Fibroblast of peridontal ligament (primary cell): Measurements from ENCODE around the gene DMD.
"Not testable (repeated sequence)": the region's sequence is repeated elsewhere in the genome, so short reads cannot be mapped to it uniquely, and the experiment has no call there.

Experiments
- DNase-seq: peaks from one replicate; pipeline ENCODE4 v3.0.0-alpha.2; 2010; ENCODE audit errors: extremely low read depth

DMD gene

DNA sequence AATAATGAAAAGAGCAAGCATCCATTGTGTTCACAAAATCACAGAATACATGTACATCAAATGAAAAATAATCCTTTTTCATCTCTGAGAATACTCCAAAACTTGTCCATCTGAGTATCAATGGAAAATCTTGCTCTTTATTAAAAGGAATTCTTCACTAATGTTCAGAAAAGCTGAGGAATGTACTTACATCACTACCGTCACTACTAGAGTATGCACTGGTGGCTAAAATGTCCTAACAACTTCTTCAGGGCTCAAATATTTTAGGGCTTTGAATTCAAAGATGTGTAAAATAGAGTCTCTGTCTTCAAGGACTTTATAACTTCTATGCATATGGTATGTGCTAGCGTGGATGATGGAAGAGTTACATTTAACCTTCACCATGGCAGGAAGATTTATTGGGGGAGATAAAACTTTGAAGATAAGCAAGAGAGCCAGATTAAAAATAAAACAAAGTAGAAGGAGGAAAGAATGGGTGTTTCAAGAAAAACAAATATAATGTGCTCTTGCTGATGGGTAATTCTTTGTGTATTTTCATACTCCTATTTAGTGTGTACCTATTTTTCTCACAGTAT is 55.1 kb downstream of the DMD start:
- no peak for DNase-seq

DNA sequence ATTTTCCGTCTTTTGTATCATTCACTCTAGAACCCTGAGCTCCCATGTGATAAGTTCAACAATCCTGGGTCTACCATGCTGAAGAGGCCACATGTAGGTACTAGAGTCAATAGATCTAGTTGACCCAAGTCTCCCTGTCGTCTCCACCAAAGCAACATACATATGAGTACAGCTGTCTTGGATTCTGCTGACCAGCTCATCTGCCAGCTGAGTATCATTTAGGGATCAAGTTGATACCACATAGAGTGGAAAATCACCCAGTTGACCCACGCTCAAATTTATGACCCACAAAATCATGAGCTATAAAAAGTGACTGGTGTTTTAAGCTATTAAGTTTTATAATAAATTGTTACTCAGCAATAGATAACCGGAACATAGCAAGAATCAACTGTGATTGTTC is 61.8 kb downstream of the DMD start:
- DNase-seq, result no peak

DNA sequence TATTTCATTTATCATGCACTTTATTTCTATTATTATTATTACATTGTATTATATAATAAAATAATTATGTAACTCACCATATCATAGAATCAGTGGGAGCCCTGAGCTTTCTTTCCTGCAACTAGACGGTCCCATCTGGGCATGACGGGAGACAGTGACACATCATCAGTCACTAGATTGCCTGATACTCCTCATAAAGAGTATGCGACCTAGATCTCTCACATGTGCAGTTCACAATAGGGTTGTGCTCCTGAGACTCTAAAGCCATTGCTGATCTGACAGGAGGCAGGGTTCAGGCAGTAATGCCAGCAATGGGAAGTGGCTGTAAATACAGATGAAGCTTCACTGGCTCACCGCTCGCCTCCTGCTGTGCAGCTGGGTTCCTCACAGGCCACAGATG is 62.3 kb downstream of the DMD start:
- DNase-seq, result no peak

DNA sequence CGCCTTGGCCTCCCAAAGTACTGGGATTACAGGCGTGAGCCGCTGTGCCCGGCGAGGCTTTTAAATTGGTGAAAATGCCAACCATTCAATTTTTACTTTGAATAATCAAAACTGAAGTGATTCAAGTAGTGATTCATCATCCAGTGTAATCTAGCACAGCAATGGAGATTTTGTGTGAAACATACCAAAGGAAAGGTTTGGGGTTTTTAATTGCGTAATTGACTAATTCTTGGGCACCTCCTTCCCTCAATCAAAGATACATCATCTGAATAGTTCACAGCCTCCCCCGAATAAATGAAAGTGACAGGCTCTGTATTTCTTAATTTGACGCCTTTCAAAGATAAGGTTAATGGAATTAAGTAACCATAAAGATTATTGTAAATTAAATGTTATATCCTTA is 69.0 kb downstream of the DMD start:
- no peak for DNase-seq

DNA sequence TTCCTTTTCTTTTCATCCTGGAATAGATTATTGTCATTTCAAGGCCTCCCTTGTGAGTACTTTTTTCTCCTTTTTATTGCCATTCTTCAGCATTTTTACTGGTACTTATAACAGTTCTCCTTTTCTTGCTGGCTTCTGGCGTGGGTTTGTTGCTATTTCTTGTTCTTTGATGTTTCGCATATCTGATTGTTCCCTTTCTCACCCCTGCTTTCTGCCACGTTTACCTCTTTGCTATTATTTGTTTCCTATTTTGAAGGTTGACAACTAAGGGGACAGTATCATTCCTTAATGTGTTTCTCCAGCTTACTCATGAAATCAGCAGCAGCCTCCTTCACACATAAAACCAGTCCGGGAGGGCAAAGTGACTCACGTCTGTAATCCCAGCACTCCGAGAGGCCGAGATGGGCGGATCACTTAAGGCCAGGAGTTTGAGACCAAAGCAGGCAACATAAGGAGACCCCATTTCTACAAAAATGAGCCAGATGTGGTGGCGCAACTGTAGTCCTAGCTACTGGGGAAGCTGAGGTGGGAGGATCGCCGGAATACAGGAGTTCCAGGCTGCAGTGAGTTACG is 72.6 kb downstream of the DMD start:
- no peak for DNase-seq

DNA sequence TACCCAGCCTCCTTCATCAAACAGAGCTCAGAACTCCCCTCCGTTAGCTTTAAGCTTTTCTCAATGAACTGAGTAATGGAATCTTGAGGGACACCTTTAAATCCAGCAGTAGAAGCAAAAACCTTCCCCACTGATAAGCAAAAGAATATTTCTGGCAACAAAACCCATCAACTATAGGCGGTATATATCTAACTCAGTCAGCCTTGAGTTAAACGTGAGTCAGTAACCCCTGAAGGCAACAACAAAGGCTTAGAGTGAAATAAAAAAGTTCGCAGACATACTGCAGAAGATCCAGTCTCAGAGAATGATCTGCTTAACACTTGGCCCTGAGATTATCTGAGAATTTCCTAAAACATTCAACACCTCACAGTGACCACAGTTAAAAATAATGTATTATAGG is 77.2 kb downstream of the DMD start:
- DNase-seq, result no peak

DNA sequence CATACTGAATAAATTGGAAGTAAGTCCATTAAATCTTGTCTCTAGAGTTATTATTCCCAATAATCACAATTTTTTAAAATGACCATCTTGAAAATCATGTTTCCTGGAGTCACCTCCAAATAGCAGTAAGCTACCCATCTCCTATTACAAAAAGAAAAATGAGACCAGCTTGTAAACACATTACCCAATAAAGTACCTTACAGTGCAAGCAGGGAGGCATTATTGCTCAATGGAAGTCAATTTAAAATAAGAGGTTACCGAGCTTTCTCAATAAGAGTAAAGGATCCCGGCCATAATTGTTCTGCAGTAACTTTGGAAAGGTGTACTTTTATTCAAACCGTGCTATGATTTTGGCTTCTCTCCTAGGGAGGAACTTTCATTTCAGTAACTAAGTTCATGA is 78.0 kb downstream of the DMD start:
- DNase-seq, result no peak

DNA sequence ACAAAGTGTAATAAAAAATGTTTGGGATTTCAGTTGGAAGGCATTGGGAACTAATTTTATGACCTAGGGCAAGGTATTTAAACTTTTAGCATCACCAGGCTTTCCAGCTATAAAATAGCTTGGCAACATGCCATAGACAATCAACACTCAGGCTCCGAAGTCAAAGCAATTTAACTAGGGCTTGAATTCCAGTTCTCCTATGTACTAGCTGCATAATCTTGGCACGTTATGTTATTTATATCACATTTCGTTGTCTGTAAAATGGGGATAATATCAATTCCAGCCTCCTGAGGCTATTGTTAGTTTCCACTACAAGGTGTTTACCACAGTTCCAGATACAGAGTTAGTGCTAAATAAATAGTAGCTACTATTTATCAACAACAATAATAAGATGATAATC is 78.8 kb downstream of the DMD start:
- no peak for DNase-seq

DNA sequence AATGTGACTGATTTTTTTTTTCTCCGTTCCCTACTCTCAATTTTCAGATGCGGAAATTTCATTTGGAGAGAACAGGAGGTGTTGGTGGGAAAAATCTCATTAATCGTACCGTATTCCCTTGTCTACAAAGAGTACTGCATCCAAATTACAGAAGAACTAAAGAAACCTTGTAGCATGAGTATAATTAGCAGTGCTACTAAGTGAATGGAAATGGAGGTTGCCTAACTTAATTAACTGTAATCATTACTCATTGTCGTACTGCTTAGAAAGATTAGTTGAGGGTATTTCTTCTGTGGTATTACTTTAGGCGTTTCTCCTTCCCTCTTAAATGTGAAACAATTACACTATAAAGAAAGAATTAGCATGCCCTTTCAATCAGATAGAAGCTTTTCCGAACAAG is 81.7 kb downstream of the DMD start:
- no peak for DNase-seq

DNA sequence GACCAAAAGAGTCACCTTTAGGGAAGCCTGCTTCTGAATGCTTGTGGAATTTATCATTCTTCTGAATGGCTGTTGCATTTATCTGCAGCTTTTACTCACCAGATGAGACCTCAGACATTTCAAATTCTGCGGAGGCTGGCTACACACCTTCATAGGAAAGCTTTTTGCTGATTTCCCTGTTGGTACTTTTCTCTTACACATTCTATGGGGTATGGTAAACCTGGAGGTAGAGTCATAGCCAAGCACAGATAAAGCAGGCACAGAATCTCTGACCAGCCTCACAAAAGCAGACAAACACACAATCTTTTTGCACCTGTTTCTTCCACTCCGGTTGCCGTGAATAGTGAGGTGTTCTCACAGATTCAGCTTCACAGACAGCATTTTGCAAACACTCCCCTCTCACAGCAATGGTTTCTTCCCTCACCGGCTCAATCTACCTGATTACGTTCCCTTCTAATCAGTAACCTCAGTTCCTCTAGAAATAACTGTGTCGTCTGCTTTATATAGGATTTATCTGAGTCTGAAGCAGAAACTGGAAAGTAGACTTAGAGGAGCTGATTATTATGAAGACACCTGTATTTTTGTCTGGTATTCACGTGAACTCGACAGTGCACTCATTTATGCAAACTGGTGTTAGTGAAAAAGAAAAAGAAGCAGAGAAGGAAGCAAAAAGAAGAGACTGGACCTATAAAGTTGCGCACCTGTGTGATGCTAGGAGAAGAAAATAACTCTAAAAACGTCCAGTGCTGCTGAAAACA is 83.1 kb downstream of the DMD start:
- no peak for DNase-seq

DNA sequence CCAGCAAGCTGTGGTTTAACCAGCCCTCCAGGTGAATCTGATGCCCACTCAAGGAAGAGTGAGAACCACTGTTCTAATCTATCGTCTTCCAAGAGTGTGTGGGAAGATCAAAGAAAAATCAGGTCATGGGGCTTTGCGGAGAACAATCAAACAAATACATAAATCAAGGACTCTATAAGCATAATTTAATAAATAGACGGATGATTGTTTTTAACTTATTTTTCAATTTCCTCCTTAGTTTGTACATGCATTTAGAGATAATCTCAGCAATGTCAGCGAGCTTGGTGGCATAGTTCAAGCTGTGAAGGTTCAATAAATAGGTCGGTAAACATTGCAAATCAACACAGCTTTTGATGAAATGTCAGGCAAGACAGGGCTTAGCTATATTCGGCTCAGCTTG is 84.9 kb downstream of the DMD start:
- no peak for DNase-seq

DNA sequence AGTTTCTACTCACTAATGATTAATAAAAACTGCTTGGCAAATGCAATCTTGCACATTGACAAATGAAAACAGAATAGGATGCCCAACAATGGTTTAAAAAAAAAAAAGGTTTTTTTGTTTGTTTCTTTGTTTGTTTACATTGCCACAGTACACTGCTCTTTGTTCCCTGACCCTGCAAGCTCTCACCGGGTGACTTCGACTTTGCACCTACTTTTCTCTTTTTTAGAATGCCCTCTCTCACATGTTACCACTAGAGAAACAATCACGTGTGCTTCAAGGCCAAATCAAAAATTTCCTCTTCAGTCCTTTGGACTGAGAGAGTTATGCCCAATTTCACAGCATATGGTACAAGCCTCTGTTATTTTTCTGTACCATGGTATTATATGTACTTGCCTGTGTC is 101.5 kb downstream of the DMD start:
- DNase-seq, result no peak

DNA sequence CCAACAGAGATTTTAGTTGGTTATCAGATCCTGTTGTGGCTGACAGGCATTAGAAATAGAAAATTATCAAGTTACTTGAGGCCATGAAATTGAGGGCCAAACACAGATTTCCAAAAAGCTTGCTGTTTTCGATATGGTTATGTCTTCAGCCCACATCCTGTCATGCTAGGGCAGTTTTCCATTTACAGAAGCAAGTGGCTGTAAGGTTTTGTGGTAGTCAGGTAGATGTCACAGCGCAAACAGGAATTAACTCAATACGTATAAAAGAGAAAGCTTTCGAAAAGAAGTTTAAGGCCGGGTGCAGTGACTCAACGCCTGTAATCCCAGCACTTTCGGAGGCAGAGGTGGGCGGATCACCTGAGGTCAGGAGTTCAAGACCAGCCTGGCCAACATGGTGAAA is 104.6 kb downstream of the DMD start:
- DNase-seq, result no peak

DNA sequence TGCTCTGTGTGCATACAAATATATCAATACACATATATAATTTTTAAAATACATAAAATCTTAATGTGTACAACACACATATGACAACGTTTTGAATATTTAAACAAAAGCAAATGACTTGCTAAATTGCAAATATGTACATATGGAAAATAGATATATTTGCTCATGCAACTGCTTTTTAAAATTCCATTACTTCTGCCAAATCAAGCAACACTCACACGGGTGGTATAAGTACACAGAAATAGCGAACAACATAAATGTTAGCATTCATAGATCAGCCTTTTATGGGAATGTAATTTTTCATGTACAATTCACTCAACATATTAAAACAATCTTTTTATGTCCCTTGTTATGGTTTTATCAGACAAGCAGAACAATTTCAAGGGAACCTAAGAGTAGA is 116.3 kb downstream of the DMD start:
- no peak for DNase-seq

DNA sequence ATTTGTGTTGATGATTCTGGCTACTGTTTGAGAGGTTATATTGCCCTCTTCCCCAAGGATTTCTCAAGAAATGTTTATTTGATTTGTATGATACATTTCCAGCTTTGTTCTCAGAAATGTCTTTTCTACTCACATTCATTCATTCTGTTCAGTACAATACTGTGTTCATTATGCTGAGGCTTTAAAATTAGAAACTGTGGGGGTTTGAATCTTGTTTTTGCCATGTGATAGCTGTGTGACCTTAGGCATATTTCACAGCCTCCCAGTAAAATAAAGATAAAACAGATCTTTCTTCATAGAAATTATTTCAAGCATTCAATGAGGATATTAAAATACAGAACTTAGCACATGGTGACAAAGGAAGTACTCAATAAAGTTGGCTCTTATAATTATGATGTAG is 123.9 kb downstream of the DMD start:
- DNase-seq, result no peak

DNA sequence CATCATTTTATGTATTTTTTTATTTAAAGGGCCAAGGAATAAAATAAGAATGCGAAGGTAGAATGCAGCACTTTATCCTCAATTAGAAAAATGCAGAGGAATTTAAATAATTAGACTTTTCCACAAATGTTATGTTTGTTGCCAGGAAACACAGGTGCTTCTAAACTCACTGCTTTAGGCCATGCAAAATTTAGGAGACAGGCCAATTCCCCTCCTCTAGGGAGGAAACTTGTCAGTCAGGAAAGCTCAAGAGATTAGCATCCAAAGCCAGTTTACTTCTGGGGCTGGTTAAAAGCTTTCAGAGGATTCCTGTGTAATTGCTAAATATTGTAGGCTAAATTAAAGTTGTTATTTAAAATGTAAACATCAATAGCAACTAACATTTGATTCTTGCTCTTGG is 124.5 kb downstream of the DMD start:
- no peak for DNase-seq

DNA sequence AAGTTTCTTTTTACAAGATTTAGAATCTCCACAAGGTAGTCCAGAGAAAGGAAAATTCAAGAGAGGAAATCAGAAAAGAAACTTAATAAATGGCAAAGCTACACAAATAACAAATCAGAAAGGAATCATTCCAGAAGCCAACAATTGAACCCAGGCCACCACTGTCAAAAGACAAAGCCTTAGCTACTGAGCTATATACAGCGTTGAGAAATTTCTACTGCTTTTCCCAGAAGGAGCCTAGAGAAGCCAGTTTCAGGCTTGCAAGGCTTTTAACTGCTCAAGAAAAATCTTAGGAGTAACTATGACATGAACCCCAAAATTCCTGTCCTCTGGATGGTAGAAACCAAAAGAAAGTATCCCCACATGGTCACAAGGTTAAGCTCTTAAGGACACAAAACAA is 129.0 kb downstream of the DMD start:
- no peak for DNase-seq

DNA sequence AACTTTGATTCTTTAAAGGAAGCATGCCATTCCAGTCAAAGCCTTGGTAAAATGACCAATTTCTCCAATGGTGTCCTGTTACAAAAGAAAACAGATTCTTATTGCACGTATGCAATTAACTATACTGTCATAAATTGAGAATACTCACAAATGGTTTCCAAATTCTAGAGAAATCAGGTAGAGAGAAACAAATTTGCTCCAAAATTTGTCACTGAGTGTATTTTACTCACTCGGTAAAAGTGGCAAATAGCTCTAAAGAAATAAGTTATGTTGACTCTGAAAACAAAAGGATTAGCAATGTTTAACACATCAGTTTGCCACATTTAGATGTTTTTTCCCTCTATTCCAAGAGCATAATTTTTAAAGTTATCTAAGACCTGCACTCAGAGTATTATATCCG is 133.1 kb downstream of the DMD start:
- DNase-seq, result no peak

DNA sequence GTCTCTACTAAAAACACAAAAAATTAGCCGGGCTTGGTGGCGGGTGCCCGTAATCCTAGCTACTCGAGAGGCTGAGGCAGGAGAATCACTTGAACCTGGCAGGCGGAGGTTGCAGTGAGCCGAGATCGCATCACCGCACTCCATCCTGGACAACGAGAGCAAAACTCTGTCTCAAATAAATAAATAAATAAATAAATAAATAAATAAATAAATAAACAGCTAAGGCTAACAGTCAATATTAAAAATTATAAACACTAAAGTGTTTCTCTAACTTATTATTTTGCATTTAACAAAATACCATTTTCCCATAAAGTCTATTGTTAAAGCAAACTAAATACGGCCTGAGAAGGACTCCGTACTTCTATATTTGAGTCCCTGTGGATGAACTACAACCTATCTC is 137.7 kb downstream of the DMD start:
- not testable (repeated sequence) for DNase-seq

DNA sequence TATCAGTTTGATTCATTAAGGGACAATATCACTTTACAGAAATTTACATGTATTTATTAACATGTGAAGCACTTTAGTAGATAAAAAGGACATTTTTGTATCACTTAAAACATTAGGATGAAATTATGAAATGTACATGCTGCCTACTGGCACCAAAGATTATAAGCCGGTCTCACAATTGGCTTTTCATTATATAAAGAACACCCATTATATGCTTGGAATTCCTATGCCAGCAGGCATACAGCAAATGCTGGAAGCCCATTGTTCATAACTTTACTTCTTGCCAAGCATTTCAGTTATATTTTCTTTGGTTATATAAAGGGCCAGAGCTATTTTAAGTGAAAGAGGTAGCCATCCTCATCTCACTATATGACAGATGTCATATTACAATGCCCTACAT is 145.9 kb downstream of the DMD start:
- no peak for DNase-seq

DNA sequence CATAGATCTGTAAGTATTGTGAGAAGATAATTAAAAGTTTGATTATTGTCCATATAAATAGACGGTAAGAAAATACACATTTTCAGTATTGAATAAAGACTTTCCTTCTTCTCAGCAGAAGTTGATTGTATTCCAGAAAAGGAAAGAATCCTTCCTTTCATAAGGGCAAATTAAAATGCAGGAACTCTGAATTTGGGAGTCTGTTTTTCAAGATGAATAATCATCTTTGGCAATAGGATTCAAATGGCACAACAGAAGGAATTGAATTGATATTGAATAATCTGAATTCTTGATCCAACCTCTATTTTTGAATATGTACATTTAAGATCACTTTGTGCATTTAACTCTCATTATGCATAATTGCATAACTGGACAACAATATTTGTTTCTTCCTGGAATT is 149.3 kb downstream of the DMD start:
- DNase-seq, result no peak

DNA sequence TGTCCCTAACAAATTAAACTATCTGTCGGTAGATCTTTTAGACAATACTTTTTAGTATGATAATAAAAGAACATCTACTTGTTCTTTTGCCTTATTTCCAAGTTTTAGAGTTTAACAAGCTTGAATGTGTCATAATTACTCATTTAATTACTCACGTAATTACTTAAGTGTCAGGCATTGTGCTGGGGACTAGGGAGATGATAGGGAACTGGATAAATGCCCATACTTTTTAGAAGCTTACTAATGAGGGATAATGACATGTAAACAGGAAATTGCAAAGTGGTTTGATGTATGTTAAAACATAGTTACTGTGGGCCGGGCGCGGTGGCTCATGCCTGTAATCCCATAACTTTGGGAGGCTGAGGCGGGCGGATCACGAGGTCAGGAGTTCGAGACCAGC is 158.3 kb downstream of the DMD start:
- DNase-seq, result no peak

DNA sequence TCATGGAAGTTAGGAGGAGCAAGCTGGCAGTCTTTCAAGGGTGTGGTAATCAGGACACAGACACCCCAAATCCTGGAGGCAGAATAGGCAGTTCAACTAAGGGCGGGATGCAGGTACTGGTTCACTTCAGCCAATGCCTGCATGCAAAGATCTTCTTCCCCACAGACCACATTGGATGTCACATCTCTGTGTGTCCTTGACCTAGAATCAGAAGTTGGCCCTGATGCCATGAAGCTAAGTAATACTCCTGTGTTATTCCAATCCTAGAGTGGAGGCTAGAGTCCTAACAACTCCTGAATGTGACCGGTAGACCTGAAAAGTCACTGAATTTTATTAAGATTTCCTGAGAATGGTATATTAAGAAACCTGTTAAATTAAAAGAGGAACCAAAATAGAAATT is 165.5 kb downstream of the DMD start:
- no peak for DNase-seq

DNA sequence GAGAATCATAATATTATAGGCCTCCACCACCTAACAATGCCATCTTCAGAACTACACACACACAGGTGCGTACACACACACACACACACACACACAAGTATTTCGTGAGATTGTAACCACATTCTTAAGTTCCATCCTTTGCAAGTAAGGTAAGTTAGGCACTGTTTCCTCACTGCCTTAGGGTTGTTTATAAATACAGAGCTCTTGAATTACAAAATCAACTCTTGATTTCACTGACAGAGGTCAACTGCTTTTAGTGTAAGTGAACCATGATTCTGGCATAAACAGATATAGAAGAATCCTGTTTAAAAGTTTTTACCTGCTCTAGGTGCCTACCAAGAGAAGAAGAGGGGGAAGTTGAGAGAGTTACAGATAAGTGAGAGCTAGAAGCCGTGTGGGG is 166.1 kb downstream of the DMD start:
- no peak for DNase-seq
